Neural progenitor cell (in vitro differentiated cells): ENCODE results near the gene ABCA7. TPM values are rescaled to one million over a fixed set of nuclear protein-coding genes. Genes with fewer than 3 reads are reported as not detected.

ENCODE experiments used
- DNase-seq: peaks from one replicate; pipeline ENCODE4 v3.0.0-alpha.2; 2016; ENCODE audit warnings: low spot score
- H2AFZ ChIP-seq: fragments of 200-600 bp; sonication (generic); replicated peaks from 2 replicates; pipeline ENCODE4 v1.6.1; 2016; ENCODE audit warnings: antibody characterized with exemption
- H3F3A ChIP-seq: fragments of 200-600 bp; sonication (generic); 2 replicates; pipeline ENCODE4 v1.6.1; 2016; ENCODE audit warnings: antibody characterized with exemption, low read depth
- H3K27ac ChIP-seq: fragments of 200-600 bp; sonication (generic); 2 replicates; pipeline ENCODE4 v1.5.1; 2016; ENCODE audit warnings: mild to moderate bottlenecking
- H3K27me3 ChIP-seq: fragments of 200-600 bp; sonication (generic); 2 replicates; pipeline ENCODE4 v1.6.1; 2016; ENCODE audit warnings: mild to moderate bottlenecking, moderate library complexity
- H3K36me3 ChIP-seq: fragments of 200-600 bp; sonication (generic); 2 replicates; pipeline ENCODE4 v1.5.1; 2016
- H3K4me1 ChIP-seq: fragments of 200-600 bp; sonication (generic); 2 replicates; pipeline ENCODE4 v1.6.1; 2016; ENCODE audit warnings: mixed run types
- H3K4me2 ChIP-seq: fragments of 200-600 bp; sonication (generic); 2 replicates; pipeline ENCODE4 v1.6.1; 2016
- H3K4me3 ChIP-seq: fragments of 200-600 bp; sonication (generic); 2 replicates; pipeline ENCODE4 v1.5.1; 2016
- H3K79me2 ChIP-seq: fragments of 200-600 bp; sonication (generic); 2 replicates; pipeline ENCODE4 v1.6.1; 2016; ENCODE audit warnings: low read depth
- H3K9ac ChIP-seq: fragments of 200-600 bp; sonication (generic); 2 replicates; pipeline ENCODE4 v1.6.1; 2016
- H3K9me3 ChIP-seq: fragments of 200-600 bp; sonication (generic); 2 replicates; pipeline ENCODE4 v1.5.1; 2016; ENCODE audit warnings: low read depth
- H4K20me1 ChIP-seq: fragments of 200-600 bp; sonication (generic); 2 replicates; pipeline ENCODE4 v1.6.1; 2016; ENCODE audit warnings: low read depth
- H3K27ac Mint-ChIP-seq: 3 replicates; pipeline ENCODE4 v1.8.0; 2021; ENCODE audit warnings: mixed read lengths
- H3K27me3 Mint-ChIP-seq: 2 replicates; pipeline ENCODE4 v1.8.0; 2022; ENCODE audit warnings: low read depth, mild to moderate bottlenecking, inconsistent platforms, moderate library complexity, mixed read lengths; ENCODE audit not compliant: insufficient read depth
- H3K36me3 Mint-ChIP-seq: 3 replicates; pipeline ENCODE4 v1.8.0; 2021; ENCODE audit warnings: mixed read lengths
- H3K4me1 Mint-ChIP-seq: 3 replicates; pipeline ENCODE4 v1.8.0; 2021; ENCODE audit warnings: mixed read lengths
- H3K4me3 Mint-ChIP-seq: 3 replicates; pipeline ENCODE4 v1.8.0; 2021; ENCODE audit warnings: mild to moderate bottlenecking, moderate library complexity, mixed read lengths
- H3K9me3 Mint-ChIP-seq: 3 replicates; pipeline ENCODE4 v1.8.0; 2020; ENCODE audit warnings: mixed read lengths
- CTCF ChIP-seq: fragments of 200-600 bp; sonication (generic); IDR thresholded peaks from 2 replicates; pipeline ENCODE4 v1.5.1; 2017; ENCODE audit warnings: antibody characterized with exemption, mild to moderate bottlenecking
- EZH2 ChIP-seq: fragments of 200-600 bp; sonication (generic); IDR thresholded peaks from 2 replicates; pipeline ENCODE4 v1.6.1; 2017; ENCODE audit warnings: antibody characterized with exemption, mild to moderate bottlenecking, moderate library complexity
- EZH2phosphoT487 ChIP-seq: fragments of 200-600 bp; sonication (generic); IDR thresholded peaks from 2 replicates; pipeline ENCODE4 v1.6.1; 2017; ENCODE audit warnings: antibody characterized with exemption
- total RNA-seq: library from RNA; depleted of rRNA; stranded (reverse); fragments of >200 nt; gene quantifications from 2 replicates; pipeline ENCODE4 v1.2.3, GENCODE V29; 2015; ENCODE audit warnings: low replicate concordance

The ABCA7 gene
- total RNA-seq, 1 donor from 2014 or later, result 1.4 TPM

GRCh38 chr19:1065606-1066109 is 25.8 kb downstream of the ABCA7 start:
- H3K36me3 Mint-ChIP-seq, result no peaks in the 10 kb centered on the region

GRCh38 chr19:1066251-1066747 is 26.4 kb downstream of the ABCA7 start:
- Histone ChIP-seq H3K79me2 (no peaks in the 10 kb centered on the region), H3K4me1 (peaks cover 12% of the 10 kb centered on the region), H3F3A (peaks cover 31% of the 10 kb centered on the region), H3K27me3 (peaks cover 80% of the 10 kb centered on the region), H3K27ac (no peak overlapping the region), H3K9ac (no peak overlapping the region), H2AFZ (no peak overlapping the region), H3K4me3 (peak overlapping the region; percentile 48), H3K9me3 (no peaks in the 10 kb centered on the region), H3K4me2 (peak overlapping the region; percentile 89), H3K36me3 (no peaks in the 10 kb centered on the region), H4K20me1 (peaks cover 16% of the 10 kb centered on the region)
- Mint-ChIP-seq H3K27me3 (peaks cover 34% of the 10 kb centered on the region), H3K36me3 (no peaks in the 10 kb centered on the region), H3K4me3 (no peak overlapping the region), H3K27ac (no peak overlapping the region), H3K4me1 (peaks cover 9% of the 10 kb centered on the region), H3K9me3 (no peaks in the 10 kb centered on the region)
- TF ChIP-seq EZH2 (no peak), CTCF (no peak), EZH2phosphoT487 (no peak)
- DNase-seq, result peak; percentile 44

More at GRCh38 chr19:1065606-1066109, 25.8 kb downstream of the ABCA7 start:
- H3K4me1 ChIP-seq, result peaks cover 12% of the 10 kb centered on the region
- no peak for TF ChIP-seq CTCF
- no peak for TF ChIP-seq EZH2
- no peaks in the 10 kb centered on the region for H3K9me3 ChIP-seq
- peaks cover 26% of the 10 kb centered on the region for H3F3A ChIP-seq
- H3K9me3 Mint-ChIP-seq, result no peaks in the 10 kb centered on the region
- H4K20me1 ChIP-seq, result peaks cover 16% of the 10 kb centered on the region
- H3K4me3 Mint-ChIP-seq, result no peak overlapping the region
- H3K27me3 Mint-ChIP-seq, result peaks cover 32% of the 10 kb centered on the region
- no peak overlapping the region for H3K27ac ChIP-seq
- no peak overlapping the region for H3K4me3 ChIP-seq
- H3K9ac ChIP-seq, result no peak overlapping the region
- no peak for DNase-seq
- no peaks in the 10 kb centered on the region for H3K36me3 ChIP-seq
- peaks cover 9% of the 10 kb centered on the region for H3K4me1 Mint-ChIP-seq
- H3K27me3 ChIP-seq, result peaks cover 74% of the 10 kb centered on the region
- no peak overlapping the region for H3K4me2 ChIP-seq
- H3K27ac Mint-ChIP-seq, result no peak overlapping the region
- H2AFZ ChIP-seq, result no peak overlapping the region
- H3K79me2 ChIP-seq, result no peaks in the 10 kb centered on the region

DNA sequence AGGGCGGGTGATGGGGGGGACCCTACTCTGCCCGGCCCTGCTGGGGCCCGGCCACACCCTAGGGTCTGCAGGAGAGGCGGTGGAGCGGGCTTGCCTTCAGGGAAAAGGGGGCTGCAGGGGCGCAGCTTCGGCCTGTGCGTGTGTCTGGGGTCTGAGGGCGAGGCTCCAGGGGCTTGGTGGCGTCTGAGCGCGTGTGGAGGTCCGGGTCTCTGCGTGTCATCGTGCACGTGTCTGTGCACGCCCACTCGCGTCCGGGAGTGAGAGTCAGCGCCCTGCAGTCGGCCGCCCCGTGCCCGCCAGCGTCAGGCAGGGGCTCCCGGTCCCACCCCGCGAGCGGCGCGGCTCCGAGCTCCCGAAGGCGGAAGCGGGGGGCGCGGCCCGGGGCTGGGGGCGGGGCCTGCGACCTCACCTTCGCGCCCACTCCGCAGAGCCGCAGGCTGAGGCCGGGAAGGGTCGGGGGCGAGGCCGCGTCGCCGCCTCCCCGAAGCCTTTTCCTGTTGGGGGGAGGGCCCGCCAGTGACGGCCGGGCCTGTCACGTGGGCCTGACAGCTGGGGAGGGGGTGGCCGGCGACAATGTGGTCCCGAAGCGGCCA is 26.9 kb downstream of the ABCA7 start, which contains the start of gene ARHGAP45:
TSS of gene ARHGAP45 (plus strand) at position 420 of the 593 bp plus-strand sequence. CDS start 239 bp downstream, outside the sequence.
- Histone ChIP-seq H3K4me2 (peak within 1 kb of the TSS; percentile 89), H3K9me3 (no peaks in the 10 kb centered on the region), H4K20me1 (peaks cover 21% of the 10 kb centered on the region), H3K27me3 (peaks cover 86% of the 10 kb centered on the region), H3K27ac (no peak within 1 kb of the TSS), H3K9ac (no peak within 1 kb of the TSS), H3K36me3 (no peaks in the 10 kb centered on the region), H3K4me3 (peak within 1 kb of the TSS; percentile 48), H3K79me2 (no peaks in the 10 kb centered on the region), H3K4me1 (peaks cover 12% of the 10 kb centered on the region), H2AFZ (no peak within 1 kb of the TSS), H3F3A (peaks cover 37% of the 10 kb centered on the region)
- peaks cover 37% of the 10 kb centered on the region for H3K27me3 Mint-ChIP-seq
- no peaks in the 10 kb centered on the region for H3K36me3 Mint-ChIP-seq
- no peak within 1 kb of the TSS for H3K27ac Mint-ChIP-seq
- H3K9me3 Mint-ChIP-seq, result peaks cover 2% of the 10 kb centered on the region
- H3K4me3 Mint-ChIP-seq, result peak within 1 kb of the TSS; percentile 75
- peak; percentile 52 for DNase-seq
- TF ChIP-seq CTCF (no peak), EZH2 (no peak), EZH2phosphoT487 (no peak)
- peaks cover 12% of the 10 kb centered on the region for H3K4me1 Mint-ChIP-seq
